ENCODE results near the gene KCNE2. TPM values are rescaled to one million over a fixed set of nuclear protein-coding genes. Genes with fewer than 3 reads are reported as not detected.

KCNE2 gene
- total and polyA plus RNA-seq, 2 of the 8 experiments (the other 6 are each of a cell fraction or from before 2014, with no cell fraction given): 0.09 to 0.37 TPM

- H3K79me2 ChIP-seq (ENCODE audit: control insufficient read depth in 1 of 2, insufficient read depth in 2 of 2, low read length in 2 of 2): no peaks in the 10 kb centered on the region
- no peak overlapping the region for H3K4me2 ChIP-seq (ENCODE audit: insufficient read depth in 1 of 2, low read depth in 2 of 2, low read length in 2 of 2)
- H3K4ac ChIP-seq (replicated peaks; ENCODE audit: insufficient read length, low read depth, low read length): no peak overlapping the region
- H3K79me1 ChIP-seq (ENCODE audit: low read depth, low read length): no peaks in the 10 kb centered on the region
- H4K5ac ChIP-seq (ENCODE audit: insufficient read length, low read depth, low read length): no peak overlapping the region
- no peak overlapping the region for H2BK20ac ChIP-seq (ENCODE audit: low read length)
- H2BK15ac ChIP-seq (ENCODE audit: low read length): no peak overlapping the region
- no peak overlapping the region for H2BK12ac ChIP-seq (ENCODE audit: low read depth, low read length)
- no peaks in the 10 kb centered on the region; a peak in 1 of 4 replicates for H3K9me3 ChIP-seq (ENCODE audit: insufficient read depth in 2 of 2, low read depth in 1 of 2, low read length in 1 of 2)
- no peaks in the 10 kb centered on the region; a peak in 2 of 7 replicates for H3K4me1 ChIP-seq (replicated peaks in 1 of 4; ENCODE audit: control insufficient read depth in 3 of 4, insufficient read depth in 4 of 4, low read length in 3 of 4)
- no peak overlapping the region for H3K14ac ChIP-seq (ENCODE audit: insufficient read length)
- no peaks in the 10 kb centered on the region for H3K36me3 ChIP-seq (ENCODE audit: control insufficient read depth in 2 of 4, insufficient read depth in 4 of 4, low read length in 3 of 4)
- no peak overlapping the region for H3K23ac ChIP-seq (ENCODE audit: insufficient read length)
- H3K18ac ChIP-seq (ENCODE audit: extremely low read depth, low read length): no peak overlapping the region
- H3K4me3 ChIP-seq (ENCODE audit: extremely low read depth in 1 of 4, insufficient read depth in 2 of 4, low read depth in 3 of 4, low read length in 4 of 4): no peak overlapping the region
- no peaks in the 10 kb centered on the region for H3K27me3 ChIP-seq (replicated peaks in 1 of 4; ENCODE audit: control insufficient read depth in 3 of 4, extremely low read depth in 1 of 4, insufficient read depth in 3 of 4, low read length in 3 of 4)
- FAIRE-seq (no peak), DNase-seq (ENCODE audit: low read depth in 1 of 2, low spot score in 2 of 2) (no peak)
- H3K27ac ChIP-seq (ENCODE audit: low read depth, low read length): no peak overlapping the region
- no peak overlapping the region for H2BK120ac ChIP-seq (replicated peaks; ENCODE audit: low read depth, low read length)
- WGBS, 2 experiments (ENCODE audit: extremely low coverage in 1 of 2, insufficient coverage in 1 of 2, insufficient read length in 1 of 2, insufficient replicate concordance in 2 of 2, low coverage in 1 of 2, low lambda C conversion rate in 2 of 2, missing lambda C conversion rate in 1 of 2): 87% methylated on average over 13 of the region's 13 CpGs; no CpG with 5 or more reads in 1 of the 2 experiments
- H3K56ac ChIP-seq (replicated peaks; ENCODE audit: insufficient read length, low read depth, low read length): no peak overlapping the region
- no peaks in the 10 kb centered on the region for H3K23me2 ChIP-seq (ENCODE audit: low read depth, low read length)
- no peak overlapping the region for H2BK5ac ChIP-seq (ENCODE audit: low read depth, low read length)
- ChIA-PET POLR2A (ENCODE audit: partially characterized antibody) (no interaction called here), CTCF (ENCODE audit: partially characterized antibody) (interaction anchor here (0.9 to 2.9 kb wide), 6 partner anchors 14 to 409 kb away, joined by 3 to 11 read pairs (median 5); no protein-coding TSS in a partner anchor)
- no peak overlapping the region for H4K8ac ChIP-seq (ENCODE audit: extremely low read depth, insufficient read depth, low read length)
- no peaks in the 10 kb centered on the region for H4K20me1 ChIP-seq (replicated peaks in 1 of 2; ENCODE audit: control insufficient read depth in 1 of 2, insufficient read depth in 2 of 2, low read length in 2 of 2)
- no peak overlapping the region for H2AFZ ChIP-seq (ENCODE audit: low read length)
- H2AK5ac ChIP-seq (ENCODE audit: low read depth, low read length): no peak overlapping the region
- TF ChIP-seq CTBP2 (IDR thresholded peaks at IDR 0.05; ENCODE audit: borderline replicate concordance, insufficient read depth, insufficient read length, low read length) (no peak), EGR1 (IDR thresholded peaks at IDR 0.05; ENCODE audit: borderline replicate concordance, low read depth, low read length) (no peak), TBP (IDR thresholded peaks at IDR 0.05; ENCODE audit: low read depth, low read length) (no peak), SIN3A (conservative IDR thresholded peaks at IDR 0.05 in 1 of 2, IDR thresholded peaks at IDR 0.05 in 1 of 2; ENCODE audit: low read depth in 1 of 2, low read length in 2 of 2) (no peak), CEBPB (IDR thresholded peaks at IDR 0.05; ENCODE audit: low read depth, low read length) (no peak)
- H4K91ac ChIP-seq (replicated peaks; ENCODE audit: insufficient read length, low read length): no peak overlapping the region
- no peak overlapping the region; a peak in 1 of 7 replicates for H3K9ac ChIP-seq (replicated peaks in 1 of 4; ENCODE audit: extremely low read depth in 1 of 4, low read depth in 3 of 4, low read length in 3 of 4)
Observed at GRCh38 chr21:34333121-34333739, 30.6 kb upstream of the KCNE2 start.

Data from H1 (cell line).